SK-N-DZ (cell line): Measurements from ENCODE around the gene CDK17.
A peak's percentile ranks its signal among the peaks of the same experiment; 100 is the strongest.

Source experiments
- DNase-seq: peaks from one replicate; pipeline ENCODE4 v3.0.0-alpha.2; 2015; ENCODE audit warnings: low spot score

Gene CDK17

DNA sequence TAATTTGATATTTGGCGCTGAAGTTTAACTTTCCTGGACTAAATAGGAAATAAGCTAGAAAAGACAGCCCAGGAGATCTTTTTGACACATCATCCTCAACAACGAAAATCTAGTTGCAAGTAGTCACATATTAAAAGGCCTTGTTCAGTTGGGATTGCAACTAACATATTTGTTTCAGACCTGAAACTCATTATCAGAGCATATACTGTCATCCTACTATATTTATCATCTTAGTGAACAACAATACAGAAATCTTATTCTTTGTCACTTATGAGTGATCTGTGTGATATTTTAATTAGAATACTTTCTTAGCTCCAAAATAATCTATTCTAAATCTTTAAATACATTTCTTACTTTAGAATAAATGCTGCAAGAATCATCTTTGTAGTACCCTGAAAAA is 134.0 kb downstream of the CDK17 start:
- DNase-seq: no peak

DNA sequence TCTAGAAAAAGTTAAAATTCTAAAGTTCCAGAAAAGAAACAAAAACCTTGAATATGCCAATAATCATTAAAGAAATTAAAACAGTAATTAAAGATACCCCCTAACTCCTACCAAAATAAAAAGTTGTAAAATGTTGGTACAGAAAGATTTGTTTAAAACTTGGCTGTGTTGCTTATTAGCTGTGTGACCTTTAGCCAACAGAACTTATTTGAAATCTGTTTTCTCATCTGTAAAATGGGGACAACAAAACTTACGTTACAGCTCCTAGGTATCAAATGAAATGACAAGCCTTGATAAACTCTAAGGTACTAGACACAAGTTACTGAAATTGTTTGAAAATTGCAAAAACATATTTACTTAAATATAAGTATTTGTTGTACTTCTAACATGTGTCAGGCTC is 134.4 kb downstream of the CDK17 start:
- no peak for DNase-seq

DNA sequence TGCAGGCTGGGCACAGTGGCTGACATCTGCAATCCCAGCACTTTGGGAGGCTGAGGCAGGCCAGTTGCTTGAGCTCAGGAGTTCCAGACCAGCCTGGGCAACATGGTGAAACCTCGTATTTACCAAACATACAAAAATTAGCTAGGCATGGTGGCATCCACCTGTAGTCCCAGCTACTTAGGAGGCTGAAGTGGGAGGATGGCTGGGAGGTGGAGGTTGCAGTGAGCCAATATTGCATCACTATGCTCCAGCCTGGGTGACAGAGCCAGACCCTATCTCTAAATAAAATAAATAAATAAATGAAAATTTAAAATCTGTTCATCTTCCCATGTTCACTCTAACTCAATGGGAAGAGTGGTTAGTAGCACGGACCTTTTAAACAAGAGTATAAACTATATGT is 134.8 kb downstream of the CDK17 start:
- DNase-seq: no peak

DNA sequence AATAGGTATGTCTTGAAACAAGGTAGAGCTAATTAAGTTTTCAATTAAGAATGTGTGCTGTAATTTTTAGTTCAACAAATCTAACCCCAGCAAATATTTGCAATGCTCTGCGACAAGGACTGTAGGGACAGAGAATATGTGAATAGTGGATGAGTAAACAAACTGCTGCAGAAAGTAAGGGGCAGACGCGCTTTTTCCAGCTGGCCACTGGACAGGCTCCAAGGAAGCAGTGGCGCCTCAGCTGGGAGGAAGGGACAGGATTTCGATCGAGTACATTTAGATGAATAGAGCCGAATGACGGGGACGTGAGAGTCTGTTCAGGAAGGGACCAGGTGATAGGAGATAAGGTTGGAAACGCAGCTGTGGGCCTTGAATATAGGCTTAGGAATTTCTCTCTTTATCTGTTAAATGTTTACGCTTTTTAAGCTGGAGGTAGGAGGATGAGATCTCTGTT is 136.8 kb downstream of the CDK17 start:
- no peak for DNase-seq

DNA sequence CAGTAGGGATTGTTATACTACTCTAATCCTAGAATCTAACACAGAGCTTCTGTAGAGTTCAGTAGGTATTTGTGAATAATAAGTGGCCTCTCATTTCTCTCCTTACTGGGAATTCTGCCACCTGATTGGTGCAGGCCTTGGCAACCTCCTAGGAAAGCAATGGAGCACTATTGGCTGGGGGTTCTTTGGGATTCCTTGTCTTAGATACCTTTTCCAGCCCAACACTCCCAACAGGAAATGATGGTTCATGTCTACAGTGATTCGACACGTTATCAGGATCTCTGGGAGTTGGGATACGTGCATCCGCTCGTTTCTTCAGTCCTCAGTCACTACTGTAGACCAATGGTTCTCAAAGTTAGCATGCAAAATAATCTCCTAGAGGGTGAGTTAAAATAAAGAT is 138.7 kb downstream of the CDK17 start:
- no peak for DNase-seq

DNA sequence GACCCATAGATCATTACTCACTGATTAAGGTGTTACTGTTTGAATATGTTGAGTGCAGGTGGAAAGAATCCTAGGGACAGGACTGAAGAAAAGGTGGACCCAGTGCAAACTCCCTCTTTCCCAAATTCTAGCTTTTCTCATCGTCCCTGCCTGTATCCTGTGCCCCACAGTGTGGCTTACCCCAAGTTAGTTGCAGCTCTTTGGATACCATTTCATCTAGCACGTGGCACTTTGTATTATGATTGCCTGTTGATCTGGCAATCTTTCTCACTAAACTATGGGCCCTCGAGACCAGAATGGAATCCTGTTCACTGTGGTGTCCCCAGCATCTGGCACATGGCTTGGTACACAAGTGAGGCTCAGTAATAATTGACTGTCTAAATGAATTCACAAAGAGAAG is 139.6 kb downstream of the CDK17 start:
- DNase-seq: no peak

DNA sequence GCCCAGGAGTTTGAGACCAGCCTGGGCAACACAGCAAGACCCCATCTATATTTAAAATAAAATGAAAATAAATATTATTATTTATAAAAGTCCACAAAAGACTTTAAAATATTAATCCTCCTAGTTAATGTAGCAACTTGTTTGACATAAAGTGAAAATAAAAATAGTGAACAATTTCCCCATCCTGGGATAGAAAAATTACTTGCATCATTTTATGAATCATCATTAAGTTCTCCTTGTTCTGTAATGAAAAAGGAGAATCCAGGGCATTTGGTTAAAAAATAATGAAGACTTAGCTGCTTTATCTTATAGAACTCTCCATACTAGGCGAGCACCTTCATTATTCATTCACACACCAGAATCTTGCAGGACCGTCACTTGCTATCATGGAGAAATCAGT is 140.0 kb downstream of the CDK17 start:
- no peak for DNase-seq

DNA sequence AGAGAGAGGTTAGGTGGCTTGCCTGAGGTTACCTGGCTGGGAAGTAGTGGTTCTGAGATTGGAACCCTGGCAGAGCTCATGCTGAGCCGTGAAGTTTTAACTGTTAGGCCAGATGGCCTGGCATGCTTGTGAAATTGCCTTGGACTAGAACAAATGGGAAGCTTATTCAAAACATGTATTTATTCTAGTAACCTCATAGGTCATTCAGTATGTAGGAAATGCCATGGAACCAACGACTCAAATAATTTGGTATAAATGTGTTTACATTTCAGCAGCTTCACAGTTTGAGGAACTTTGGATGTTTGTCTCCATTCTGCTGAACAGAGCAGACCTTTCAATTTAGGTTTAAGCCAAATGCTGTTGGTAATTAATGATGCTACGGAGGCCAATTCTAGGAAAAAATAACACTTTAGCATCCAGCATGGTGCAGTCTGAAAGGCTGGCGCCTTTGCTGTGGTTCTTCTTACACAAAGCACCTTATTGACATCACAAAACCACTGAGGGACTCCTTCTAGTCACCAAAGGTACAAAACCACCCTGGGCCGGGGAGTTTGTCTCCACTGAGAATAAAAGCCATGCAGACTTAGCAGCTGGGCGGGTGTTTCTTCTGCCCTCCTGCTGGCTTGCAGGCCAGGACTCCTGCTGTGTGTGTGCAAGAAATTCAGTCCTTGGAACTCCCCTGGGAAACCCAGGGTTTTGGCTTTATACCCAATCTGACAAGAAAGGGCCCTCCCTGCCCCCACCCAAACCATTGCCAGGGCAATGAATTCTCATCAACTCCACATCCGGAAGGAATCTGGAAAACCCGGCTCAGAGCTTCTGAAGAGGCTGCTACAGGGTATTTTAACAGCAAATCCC is 141.9 kb downstream of the CDK17 start:
- DNase-seq: no peak

DNA sequence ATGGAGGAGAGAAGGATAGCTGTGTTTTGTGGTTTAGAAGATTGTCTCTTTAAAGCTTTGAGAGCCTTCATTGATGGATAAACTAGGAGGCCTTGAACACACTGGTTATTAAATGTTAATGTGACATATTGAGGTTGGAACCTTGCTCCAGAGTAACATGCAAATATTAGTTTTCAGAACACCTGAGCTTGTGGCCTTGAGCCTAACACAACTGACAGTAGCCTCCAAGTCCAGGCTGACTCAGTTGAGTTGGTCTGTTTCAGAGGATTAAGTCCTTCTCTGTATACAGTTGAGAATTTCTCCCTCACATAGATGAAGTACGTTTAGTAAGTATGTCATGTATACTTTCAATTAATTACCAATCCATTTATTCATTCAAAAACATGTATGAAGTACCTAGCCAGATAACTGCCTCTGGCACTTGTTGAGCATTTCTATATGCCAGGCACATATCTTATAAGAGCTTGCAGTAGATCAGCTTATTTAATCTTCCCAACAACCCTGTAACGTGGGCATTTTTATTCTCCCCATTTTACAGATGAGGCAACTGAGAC is 142.6 kb downstream of the CDK17 start:
- DNase-seq: no peak

DNA sequence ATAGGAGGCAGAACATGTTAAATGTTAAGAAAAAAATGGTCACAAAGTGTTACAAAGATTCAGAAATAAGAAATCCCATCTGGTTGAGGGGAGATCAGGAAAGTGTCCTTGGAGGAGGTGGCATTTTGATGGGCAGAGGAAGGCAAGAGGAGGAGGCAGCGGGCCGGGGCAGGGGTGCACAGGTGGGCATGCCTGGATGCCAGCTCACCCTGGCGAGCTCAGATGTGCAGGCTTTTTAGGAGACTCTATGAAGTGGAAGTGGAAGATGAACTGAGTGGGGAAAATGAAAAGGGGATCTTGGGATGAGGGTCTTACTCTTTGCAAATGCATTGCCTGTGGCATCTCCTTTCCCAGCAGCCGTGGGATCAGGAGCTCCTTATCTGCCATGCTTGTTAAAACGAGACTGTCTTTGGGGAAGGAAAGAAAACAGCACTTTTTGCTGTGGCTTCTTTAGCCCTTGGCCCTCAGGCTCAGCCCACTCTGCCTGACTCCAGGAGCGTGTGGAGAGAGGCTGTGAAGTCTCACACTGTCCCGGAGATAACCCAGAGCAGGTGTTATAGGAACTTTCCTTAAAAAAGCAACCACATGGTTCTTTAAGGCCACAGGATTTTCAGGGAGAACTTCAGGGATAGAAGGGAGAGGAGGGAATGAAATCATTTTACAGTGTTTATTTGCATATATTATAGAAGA is 143.4 kb downstream of the CDK17 start:
- DNase-seq: no peak

DNA sequence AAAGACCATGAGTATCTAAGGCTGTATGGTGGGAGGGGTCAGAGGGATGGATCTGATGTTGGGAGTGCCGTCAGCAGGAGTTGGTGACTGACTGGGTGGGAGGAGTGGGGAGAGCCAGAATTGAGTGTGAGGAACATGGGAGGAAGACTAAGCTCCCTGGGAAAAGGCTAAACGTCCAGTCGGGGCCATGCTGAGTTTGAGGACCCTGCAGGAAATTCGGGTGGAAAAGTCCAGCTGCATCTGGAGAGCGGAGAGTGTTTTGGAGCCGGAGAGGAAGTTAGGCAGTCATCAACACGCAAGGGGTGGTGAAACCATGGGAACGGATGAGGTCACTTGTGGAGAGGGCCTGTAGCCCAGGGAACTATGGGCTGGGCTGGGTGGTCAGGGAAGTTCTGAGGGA is 145.2 kb downstream of the CDK17 start:
- no peak for DNase-seq

DNA sequence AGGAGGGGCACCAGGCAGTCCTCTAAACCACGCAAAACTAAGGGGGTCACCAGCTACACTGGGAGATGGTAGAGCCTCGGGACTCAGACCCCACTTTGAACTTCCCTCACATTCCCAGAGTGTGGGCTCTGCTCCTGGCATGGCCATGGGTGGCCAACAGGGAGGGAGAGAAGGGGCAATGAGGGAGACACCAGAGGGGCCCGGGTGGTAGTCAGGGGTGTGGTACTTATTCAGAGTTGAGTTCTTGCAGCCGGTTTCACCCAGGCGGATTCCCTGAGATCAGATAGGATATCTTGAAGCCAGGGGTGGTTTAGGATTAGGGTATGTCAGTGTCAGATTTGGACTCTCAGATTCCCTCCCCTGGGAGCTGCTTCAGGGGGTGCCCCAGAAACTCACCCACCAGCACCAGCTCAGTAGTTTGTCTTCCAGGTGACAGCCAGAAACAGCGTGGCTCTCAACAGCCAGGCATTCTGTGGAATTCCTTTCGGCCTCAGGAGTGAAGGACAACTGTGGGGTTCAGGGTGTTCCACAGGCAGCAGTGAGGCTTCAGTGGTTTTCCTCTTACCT is 150.0 kb downstream of the CDK17 start:
- no peak for DNase-seq

DNA sequence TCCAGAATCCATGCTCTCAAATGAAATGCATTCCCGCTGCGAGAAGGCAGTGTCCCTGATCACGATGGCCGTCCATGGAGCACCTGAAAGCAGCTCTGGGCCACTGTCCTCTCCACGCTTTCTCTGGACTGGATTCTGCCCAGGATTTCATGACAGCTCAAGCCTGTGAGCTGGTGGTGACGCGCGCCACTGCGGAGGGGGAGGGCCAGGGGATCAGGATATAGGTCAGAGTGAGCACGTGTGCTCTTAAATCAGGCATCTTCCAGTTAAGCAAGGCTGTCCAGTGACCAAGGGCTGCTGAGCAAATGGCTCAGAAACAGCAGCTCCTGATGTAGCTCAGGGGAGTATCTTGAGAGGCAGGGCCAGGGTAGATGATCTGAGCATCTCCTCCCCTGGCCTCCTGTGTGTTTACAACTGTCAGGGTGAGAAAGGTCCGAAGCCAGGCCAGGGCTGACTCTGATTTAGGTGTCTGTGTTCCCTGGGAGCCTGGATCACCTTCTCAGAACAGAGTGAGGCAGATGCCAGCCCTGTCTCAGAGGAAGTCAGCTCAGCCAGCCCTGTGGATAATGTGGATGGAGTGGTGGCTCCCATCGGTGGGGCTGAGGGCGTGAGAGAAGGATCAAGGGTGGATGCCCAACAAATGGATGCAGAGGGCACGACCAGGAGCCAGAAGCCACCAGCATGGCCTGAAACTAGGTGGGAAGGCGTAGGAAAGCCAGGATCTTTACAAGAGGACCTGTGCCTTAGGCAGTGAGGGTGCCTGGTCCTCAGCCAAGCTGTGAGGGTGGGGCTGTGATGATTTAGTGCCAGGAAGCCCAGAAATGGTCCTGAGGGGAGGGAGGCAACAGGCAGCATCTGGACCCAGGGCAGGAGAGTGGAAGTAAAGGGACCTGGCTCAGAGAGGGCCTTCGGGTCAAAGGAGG is 150.8 kb downstream of the CDK17 start:
- DNase-seq: peak; percentile 77

DNA sequence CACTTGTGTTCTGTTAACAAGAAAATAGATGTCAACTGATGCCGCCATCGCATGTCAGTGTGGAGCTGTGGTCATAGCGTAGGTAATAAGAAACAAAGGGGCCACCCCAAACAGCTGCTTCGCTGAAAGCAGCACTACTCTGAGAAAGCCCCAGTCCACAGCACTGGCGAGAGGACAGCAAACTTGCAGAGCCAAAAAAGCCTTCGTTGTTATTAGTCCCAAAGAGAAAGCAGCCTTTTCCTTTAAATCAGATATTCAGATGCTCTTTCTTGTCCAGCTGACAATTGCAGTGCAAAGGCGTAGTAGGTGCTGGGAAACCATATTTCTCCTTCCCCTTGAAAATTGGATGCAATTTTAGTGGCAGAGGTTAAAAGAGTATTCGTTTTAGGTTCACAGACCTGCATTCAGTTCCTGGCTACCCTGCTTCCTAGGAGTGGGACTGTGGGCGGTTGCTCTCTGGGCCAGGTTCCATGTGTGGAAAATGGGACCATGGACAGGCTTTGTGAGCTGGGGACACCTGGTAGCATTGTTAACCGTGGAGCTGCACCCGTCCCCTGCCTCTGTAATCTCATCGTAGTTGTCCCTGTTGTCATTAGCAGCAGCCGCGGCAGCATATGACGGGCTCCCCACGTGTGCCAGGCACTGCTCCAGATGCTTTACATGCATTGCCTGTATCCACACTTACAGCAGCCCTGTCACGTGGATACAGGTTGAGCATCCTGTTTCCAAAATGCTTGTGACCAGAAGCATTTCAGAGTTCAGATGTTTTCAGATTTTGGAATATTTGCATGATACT is 151.9 kb downstream of the CDK17 start:
- peak; percentile 36 for DNase-seq

DNA sequence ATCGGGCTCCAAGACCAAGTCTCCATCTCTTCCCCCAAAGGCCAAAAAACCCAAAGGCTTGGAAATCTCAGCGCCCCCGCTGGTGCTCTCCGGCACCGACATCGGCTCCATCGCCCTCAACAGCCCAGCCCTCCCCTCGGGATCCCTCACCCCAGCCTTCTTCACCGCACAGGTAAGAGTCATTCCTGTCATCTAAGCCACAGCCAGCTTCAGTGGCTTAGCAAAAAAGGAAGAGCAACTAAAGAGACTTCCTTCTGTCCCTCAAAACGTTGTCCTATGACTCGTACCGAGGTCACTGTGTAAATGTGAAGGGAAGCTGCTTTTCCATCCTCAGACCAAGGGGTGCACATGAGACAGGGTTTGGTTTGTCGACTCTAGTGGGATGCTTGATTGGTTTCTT is 152.7 kb downstream of the CDK17 start:
- DNase-seq: no peak

DNA sequence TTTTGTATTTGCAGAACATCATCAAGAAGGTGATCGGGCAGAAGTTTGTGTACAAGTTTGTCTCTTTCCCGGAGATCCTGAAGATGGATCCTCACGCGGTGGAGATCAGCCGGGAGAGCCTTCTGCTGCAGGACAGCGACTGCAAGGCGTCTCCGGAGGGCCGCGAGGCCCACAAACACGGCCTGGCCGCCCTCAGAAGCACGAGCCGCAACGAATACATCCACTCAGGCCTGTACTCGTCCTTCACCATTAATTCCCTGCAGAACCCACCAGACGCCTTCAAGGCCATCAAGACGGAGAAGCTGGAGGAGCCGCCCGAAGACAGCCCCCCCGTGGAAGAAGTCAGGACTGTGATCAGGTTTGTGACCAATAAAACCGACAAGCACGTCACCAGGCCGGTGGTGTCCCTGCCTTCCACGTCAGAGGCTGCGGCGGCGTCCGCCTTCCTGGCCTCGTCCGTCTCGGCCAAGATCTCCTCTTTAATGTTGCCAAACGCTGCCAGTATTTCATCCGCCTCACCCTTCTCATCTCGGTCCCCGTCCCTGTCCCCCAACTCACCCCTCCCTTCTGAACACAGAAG is 153.2 kb downstream of the CDK17 start:
- DNase-seq: no peak

DNA sequence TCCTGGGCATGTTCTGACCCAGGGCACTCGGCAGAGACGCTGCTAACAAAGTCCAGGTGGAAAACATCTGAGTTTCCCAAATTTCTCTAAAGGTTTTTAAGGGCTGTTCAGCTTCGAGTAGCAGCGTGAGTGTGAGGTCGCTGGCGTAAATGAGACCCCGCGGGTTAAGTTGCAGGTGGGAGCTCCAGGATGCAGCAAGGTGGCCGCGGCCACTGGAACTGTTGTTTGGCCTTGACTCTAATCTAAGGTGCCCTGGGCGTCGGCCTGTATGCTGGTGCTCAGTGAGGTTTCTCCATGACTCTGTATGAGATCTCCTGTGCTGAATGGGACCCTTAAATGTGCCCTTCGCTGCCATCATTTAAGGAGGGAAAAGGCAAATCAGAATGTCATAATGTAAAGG is 155.4 kb downstream of the CDK17 start:
- no peak for DNase-seq

DNA sequence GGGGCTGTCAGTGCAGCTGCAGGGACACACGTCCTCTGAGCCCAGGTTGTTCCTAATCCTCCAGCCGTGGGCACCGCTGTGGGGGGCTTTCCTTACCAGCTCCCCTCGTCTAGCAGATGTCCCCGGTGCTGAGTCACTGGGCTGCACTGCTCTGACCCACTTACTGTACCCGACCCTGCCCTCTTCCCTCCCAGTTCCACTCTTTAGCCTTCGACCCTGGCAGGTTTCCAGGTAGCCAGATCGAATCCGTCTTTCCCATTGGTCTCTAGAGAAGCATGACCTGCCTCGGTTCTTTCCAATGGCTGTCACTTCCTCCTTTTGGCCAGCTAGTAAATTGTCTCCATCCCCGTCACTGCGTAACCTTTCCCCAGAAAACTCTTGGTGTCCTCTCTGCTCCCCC is 157.6 kb downstream of the CDK17 start:
- DNase-seq: no peak

DNA sequence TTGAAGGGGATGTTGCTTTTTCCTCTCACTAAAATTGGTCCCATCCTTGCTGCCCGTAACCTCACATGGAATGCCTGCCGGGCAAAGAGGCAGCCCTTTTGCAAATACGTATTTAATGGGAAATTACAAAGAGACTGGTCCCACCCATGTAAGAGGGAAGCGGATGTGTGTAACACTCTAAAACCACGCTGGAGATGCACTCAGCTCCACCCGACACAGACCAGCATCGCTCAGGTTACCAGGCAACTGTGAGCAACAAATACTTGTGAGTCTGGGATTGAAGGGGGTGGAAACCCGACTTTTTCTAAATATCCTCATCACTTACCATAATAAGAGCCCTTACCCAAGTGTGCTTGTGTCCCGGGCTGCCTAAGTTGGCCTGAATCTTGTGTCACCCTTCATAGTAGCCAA is 158.4 kb downstream of the CDK17 start:
- DNase-seq: no peak

DNA sequence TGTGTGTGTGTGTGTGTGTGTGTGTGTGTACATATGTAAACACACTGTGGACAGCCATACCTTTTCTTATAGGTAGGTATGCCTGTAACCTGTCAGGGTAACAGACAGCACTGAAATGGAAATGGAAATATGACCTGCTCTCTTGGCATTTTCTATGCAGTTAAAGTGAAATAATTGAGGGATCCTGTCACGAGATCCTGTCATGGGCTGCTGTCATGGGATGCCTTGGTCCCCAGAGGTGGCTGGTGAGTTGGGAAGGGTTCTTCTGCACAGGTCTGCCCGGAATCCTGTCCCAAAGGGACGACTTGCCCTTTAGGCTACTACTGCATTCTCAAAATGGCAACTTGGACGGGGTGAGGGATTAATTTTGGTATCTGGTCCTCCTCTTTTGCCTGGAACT is 158.8 kb downstream of the CDK17 start:
- no peak for DNase-seq
